BLaER1 (cell line): ENCODE data around the gene OGDH.
"Not testable (repeated sequence)": the region's sequence is repeated elsewhere in the genome, so short reads cannot be mapped to it uniquely, and the experiment has no call there.

Source experiments
- H3K27ac ChIP-seq: shearing (Covaris generic); formaldehyde crosslinking; 2 replicates; pipeline ENCODE4 v1.8.1; 2022
- H3K27me3 ChIP-seq: shearing (Covaris generic); formaldehyde crosslinking; 2 replicates; pipeline ENCODE4 v1.8.1; 2022
- H3K36me3 ChIP-seq: shearing (Covaris generic); formaldehyde crosslinking; 2 replicates; pipeline ENCODE4 v1.8.1; 2022
- H3K4me1 ChIP-seq: shearing (Covaris generic); formaldehyde crosslinking; 2 replicates; pipeline ENCODE4 v1.8.1; 2022
- H3K4me2 ChIP-seq: shearing (Covaris generic); formaldehyde crosslinking; 2 replicates; pipeline ENCODE4 v1.8.1; 2022
- H3K4me3 ChIP-seq: shearing (Covaris generic); formaldehyde crosslinking; 2 replicates; pipeline ENCODE4 v1.8.1; 2022
- H3K9ac ChIP-seq: shearing (Covaris generic); formaldehyde crosslinking; 2 replicates; pipeline ENCODE4 v1.8.1; 2022
- H3K9me3 ChIP-seq: shearing (Covaris generic); formaldehyde crosslinking; 2 replicates; pipeline ENCODE4 v1.8.1; 2022
- H4K20me1 ChIP-seq: shearing (Covaris generic); formaldehyde crosslinking; 2 replicates; pipeline ENCODE4 v1.8.1; 2022
- Cebpa-rat ChIP-seq: shearing (Covaris generic); IDR thresholded peaks from 2 replicates; pipeline ENCODE4 v1.8.1; 2022

The OGDH gene

GRCh38 chr7:44576228-44576627 is 30.2 kb upstream of the OGDH start:
- no peak overlapping the region for H3K4me3 ChIP-seq
- no peaks in the 10 kb centered on the region for H3K9me3 ChIP-seq
- peaks cover 80% of the 10 kb centered on the region for H3K36me3 ChIP-seq
- H3K27ac ChIP-seq: no peak overlapping the region
- H3K9ac ChIP-seq: no peak overlapping the region
- TF ChIP-seq Cebpa-rat: no peak
- no peaks in the 10 kb centered on the region for H3K27me3 ChIP-seq
- peaks cover 32% of the 10 kb centered on the region; the same call in 1 of the 2 replicates for H4K20me1 ChIP-seq
- no peak overlapping the region for H3K4me2 ChIP-seq
- peaks cover 45% of the 10 kb centered on the region for H3K4me1 ChIP-seq

- Histone ChIP-seq H3K4me1 (peaks cover 27% of the 10 kb centered on the region), H3K27me3 (no peaks in the 10 kb centered on the region), H3K27ac (peak overlapping the region; percentile 94), H4K20me1 (peaks cover 20% of the 10 kb centered on the region; the same call in 1 of the 2 replicates), H3K9ac (peak overlapping the region; percentile 95), H3K4me3 (peak overlapping the region; percentile 81), H3K9me3 (no peaks in the 10 kb centered on the region), H3K4me2 (peak overlapping the region; percentile 93), H3K36me3 (peaks cover 48% of the 10 kb centered on the region)
- TF ChIP-seq Cebpa-rat: no peak
These were observed 25.2 kb upstream of the OGDH start for GRCh38 chr7:44580945-44581878.

- H3K9me3 ChIP-seq: no peaks in the 10 kb centered on the region
- H3K27me3 ChIP-seq: no peaks in the 10 kb centered on the region
- peak within 1 kb of the TSS; percentile 94 for H3K27ac ChIP-seq
- H3K4me1 ChIP-seq: peaks cover 27% of the 10 kb centered on the region
- peak within 1 kb of the TSS; percentile 95 for H3K9ac ChIP-seq
- peaks cover 20% of the 10 kb centered on the region; the same call in 1 of the 2 replicates for H4K20me1 ChIP-seq
- TF ChIP-seq Cebpa-rat: no peak
- peaks cover 40% of the 10 kb centered on the region for H3K36me3 ChIP-seq
- peak within 1 kb of the TSS; percentile 81 for H3K4me3 ChIP-seq
- peak within 1 kb of the TSS; percentile 93 for H3K4me2 ChIP-seq
These were observed 24.4 kb upstream of the OGDH start, which contains the start of gene TMED4 for GRCh38 chr7:44581879-44582603. TMED4 (minus strand) TSS chr7:44582231; CDS start chr7:44582206, 25 bp downstream.

GRCh38 chr7:44583146-44583865 is 23.1 kb upstream of the OGDH start:
- no peaks in the 10 kb centered on the region for H3K9me3 ChIP-seq
- H3K4me3 ChIP-seq: no peak overlapping the region
- H4K20me1 ChIP-seq: peaks cover 20% of the 10 kb centered on the region; the same call in 1 of the 2 replicates
- no peaks in the 10 kb centered on the region for H3K27me3 ChIP-seq
- peaks cover 29% of the 10 kb centered on the region for H3K4me1 ChIP-seq
- H3K9ac ChIP-seq: peak overlapping the region; percentile 95; the same call in 1 of the 2 replicates
- TF ChIP-seq Cebpa-rat: no peak
- no peak overlapping the region for H3K27ac ChIP-seq
- peak overlapping the region; percentile 89 for H3K4me2 ChIP-seq
- H3K36me3 ChIP-seq: peaks cover 28% of the 10 kb centered on the region

GRCh38 chr7:44587843-44588711 is 18.4 kb upstream of the OGDH start:
- no peaks in the 10 kb centered on the region for H4K20me1 ChIP-seq
- no peak overlapping the region for H3K4me3 ChIP-seq
- H3K27me3 ChIP-seq: no peaks in the 10 kb centered on the region
- peaks cover 5% of the 10 kb centered on the region; the same call in 1 of the 2 replicates for H3K4me1 ChIP-seq
- H3K9me3 ChIP-seq: no peaks in the 10 kb centered on the region
- H3K36me3 ChIP-seq: no peaks in the 10 kb centered on the region
- no peak for TF ChIP-seq Cebpa-rat
- H3K4me2 ChIP-seq: no peak overlapping the region
- H3K27ac ChIP-seq: no peak overlapping the region
- H3K9ac ChIP-seq: no peak overlapping the region

- H4K20me1 ChIP-seq: no peaks in the 10 kb centered on the region
- H3K4me1 ChIP-seq: peaks cover 11% of the 10 kb centered on the region
- H3K4me3 ChIP-seq: no peak overlapping the region
- H3K9me3 ChIP-seq: no peaks in the 10 kb centered on the region
- H3K27me3 ChIP-seq: no peaks in the 10 kb centered on the region
- no peaks in the 10 kb centered on the region for H3K36me3 ChIP-seq
- H3K9ac ChIP-seq: no peak overlapping the region
- H3K4me2 ChIP-seq: no peak overlapping the region
- no peak for TF ChIP-seq Cebpa-rat
- no peak overlapping the region for H3K27ac ChIP-seq
These were observed 15.5 kb upstream of the OGDH start for GRCh38 chr7:44590910-44591309.

GRCh38 chr7:44595934-44596635 is 10.3 kb upstream of the OGDH start:
- Histone ChIP-seq H3K36me3 (no peaks in the 10 kb centered on the region), H3K4me1 (peaks cover 12% of the 10 kb centered on the region), H3K27ac (no peak overlapping the region), H4K20me1 (no peaks in the 10 kb centered on the region), H3K9me3 (no peaks in the 10 kb centered on the region), H3K9ac (no peak overlapping the region), H3K27me3 (no peaks in the 10 kb centered on the region), H3K4me3 (no peak overlapping the region), H3K4me2 (peak overlapping the region; percentile 10; the same call in 1 of the 2 replicates)
- TF ChIP-seq Cebpa-rat: no peak

GRCh38 chr7:44597181-44597580 is 9.2 kb upstream of the OGDH start:
- H3K9me3 ChIP-seq, H3K4me3 ChIP-seq, H3K9ac ChIP-seq, H3K4me2 ChIP-seq, H3K27ac ChIP-seq, H4K20me1 ChIP-seq, H3K36me3 ChIP-seq, H3K27me3 ChIP-seq: not testable (repeated sequence)
- H3K4me1 ChIP-seq: peaks cover 14% of the 10 kb centered on the region
